Measurements from ENCODE around the gene RHOF.

RHOF gene

GRCh38 chr12:121819212-121819949, 25.9 kb upstream of the RHOF start:
- DNase-seq = no peak

- no peak for DNase-seq
Observed at GRCh38 chr12:121817648-121818043, 24.2 kb upstream of the RHOF start.

GRCh38 chr12:121816925-121817647, 23.6 kb upstream of the RHOF start:
- DNase-seq = no peak

GRCh38 chr12:121815263-121815662, 21.8 kb upstream of the RHOF start:
- no peak for DNase-seq

- no peak for DNase-seq
Observed at GRCh38 chr12:121814429-121815119, 21.1 kb upstream of the RHOF start.

- DNase-seq = no peak
Observed at GRCh38 chr12:121813951-121814350, 20.5 kb upstream of the RHOF start.

GRCh38 chr12:121812921-121813896, 19.7 kb upstream of the RHOF start:
- no peak for DNase-seq

GRCh38 chr12:121812320-121812871, 18.9 kb upstream of the RHOF start:
- no peak for DNase-seq

GRCh38 chr12:121811434-121812319, 18.2 kb upstream of the RHOF start:
- peak; percentile 42 to 60 for DNase-seq

- DNase-seq = no peak
Observed at GRCh38 chr12:121810833-121811433, 17.4 kb upstream of the RHOF start.

- no peak for DNase-seq
Observed at GRCh38 chr12:121810234-121810817, 16.8 kb upstream of the RHOF start.

- DNase-seq = no peak
Observed at GRCh38 chr12:121809712-121810116, 16.2 kb upstream of the RHOF start.

- DNase-seq = no peak
Observed at GRCh38 chr12:121808623-121809022, 15.1 kb upstream of the RHOF start.

GRCh38 chr12:121807642-121808347, 14.3 kb upstream of the RHOF start:
- no peak for DNase-seq

GRCh38 chr12:121806546-121807423, 13.3 kb upstream of the RHOF start:
- peak; percentile 56 to 61 for DNase-seq

GRCh38 chr12:121806009-121806545, 12.6 kb upstream of the RHOF start:
- peak; percentile 56 to 61 for DNase-seq

- peak in 1 of 2 experiments; percentile 19 for DNase-seq
Observed at GRCh38 chr12:121805171-121806008, 11.9 kb upstream of the RHOF start.

All from Kasumi-1 (cell line).